Gastrocnemius medialis (tissue), 4 donors: ENCODE data around the gene LY9. TPM values are rescaled to one million over a fixed set of nuclear protein-coding genes. Genes with fewer than 3 reads are reported as not detected.

Source experiments
- ATAC-seq, 2 donors: fragments of 150-250 bp; one replicate each; pipeline ENCODE4 v1.9.1; 2016
- DNase-seq, 2 donors: peaks; one replicate each; pipeline ENCODE4 v3.0.0-alpha.2; 2019
- H3K27ac ChIP-seq, 4 donors: fragments of 200-600 bp; sonication (generic); 1 replicate in 1 of 4; 2 replicates in 3 of 4; pipeline ENCODE4 v1.5.1; 2016 to 2018; ENCODE audit warnings: mild to moderate bottlenecking in 2 of 4, moderate library complexity in 1 of 4
- H3K27me3 ChIP-seq, 3 donors: fragments of 200-600 bp; sonication (generic) in 2 of 3; 1 replicate in 1 of 3; 2 replicates in 2 of 3; pipeline versions ENCODE4 v1.5.1 to v1.6.0; 2016 to 2019; ENCODE audit warnings: mild to moderate bottlenecking in 1 of 3, moderate library complexity in 1 of 3
- H3K36me3 ChIP-seq, 2 donors: fragments of 200-600 bp; sonication (generic) in 1 of 2; one replicate each; pipeline ENCODE4 v1.5.1; 2017 to 2018
- H3K4me1 ChIP-seq, 2 donors: fragments of 200-600 bp; sonication (generic) in 1 of 2; one replicate each; pipeline ENCODE4 v1.5.1; 2016 to 2017; ENCODE audit warnings: mild to moderate bottlenecking in 2 of 2
- H3K4me3 ChIP-seq, 4 donors: fragments of 200-600 bp; sonication (generic) in 3 of 4; 1 replicate in 1 of 4; 2 replicates in 3 of 4; pipeline ENCODE4 v1.5.1; 2016 to 2019; ENCODE audit warnings: mild to moderate bottlenecking in 2 of 4
- H3K9me3 ChIP-seq, 3 donors: fragments of 200-600 bp; sonication (generic) in 2 of 3; 1 replicate in 1 of 3; 2 replicates in 2 of 3; pipeline ENCODE4 v1.5.1; 2016 to 2019
- POLR2A ChIP-seq, 2 donors: fragments of 450-650 bp; IDR thresholded peaks; one replicate each; pipeline ENCODE4 v1.6.1; 2017; ENCODE audit warnings: antibody characterized with exemption in 2 of 2, mild to moderate bottlenecking in 2 of 2, moderate library complexity in 2 of 2
- in situ Hi-C, 4 donors: fragments of 200-750 bp; cut with MboI; loops; one replicate each; pipeline versions ENCODE4 v1.15.0 to v1.8.0; 2017; ENCODE audit warnings: low sequenced_read_pairs in 4 of 4
- intact Hi-C: fragments of 100-400 bp; cut with DNase I; formaldehyde crosslinking; loops from one replicate; pipeline ENCODE4 v1.15.1; 2023; ENCODE audit warnings: low total_unique reads
- total RNA-seq, 4 donors: library from RNA; depleted of rRNA; stranded (reverse); fragments of >200 nt; gene quantifications; one replicate each; pipeline versions ENCODE4 v1.1.0 to v1.2.3, GENCODE V29; 2016
- TF ChIP-seq, protein P1 (sequence below), 5 experiments: fragments of 450-650 bp in 3 of 5; fragments of 200-600 bp in 2 of 5; sonication (generic) in 2 of 5; IDR thresholded peaks in 4 of 5; conservative IDR thresholded peaks in 1 of 5; 1 replicate in 4 of 5; 2 replicates in 1 of 5; pipeline ENCODE4 v1.5.1; 2016 to 2019; ENCODE audit warnings: antibody characterized with exemption in 5 of 5, mild to moderate bottlenecking in 3 of 5, moderate library complexity in 3 of 5

The LY9 gene
- total RNA-seq, 4 donors from 2014 or later: not detected

DNA sequence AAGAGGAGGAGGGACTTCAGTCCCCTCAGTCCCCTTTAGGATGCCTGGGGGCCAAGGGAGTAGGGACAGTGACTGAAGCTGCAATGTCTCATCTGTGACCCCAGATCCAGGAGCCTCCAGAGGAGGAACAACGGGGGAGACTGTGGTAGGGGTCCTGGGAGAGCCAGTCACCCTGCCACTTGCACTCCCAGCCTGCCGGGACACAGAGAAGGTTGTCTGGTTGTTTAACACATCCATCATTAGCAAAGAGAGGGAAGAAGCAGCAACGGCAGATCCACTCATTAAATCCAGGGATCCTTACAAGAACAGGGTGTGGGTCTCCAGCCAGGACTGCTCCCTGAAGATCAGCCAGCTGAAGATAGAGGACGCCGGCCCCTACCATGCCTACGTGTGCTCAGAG lies 18.3 kb downstream of the LY9 start:
- H3K4me1 ChIP-seq: no peaks in the 10 kb centered on the region
- H3K9me3 ChIP-seq: no peaks in the 10 kb centered on the region
- no peak overlapping the region for H3K27ac ChIP-seq
- no peak for ATAC-seq
- no peaks in the 10 kb centered on the region for H3K27me3 ChIP-seq
- H3K36me3 ChIP-seq: no peaks in the 10 kb centered on the region
- in situ Hi-C loops (no loop called here), intact Hi-C loops (no loop called here)
- no peak for DNase-seq
- TF ChIP-seq, protein P1, sequence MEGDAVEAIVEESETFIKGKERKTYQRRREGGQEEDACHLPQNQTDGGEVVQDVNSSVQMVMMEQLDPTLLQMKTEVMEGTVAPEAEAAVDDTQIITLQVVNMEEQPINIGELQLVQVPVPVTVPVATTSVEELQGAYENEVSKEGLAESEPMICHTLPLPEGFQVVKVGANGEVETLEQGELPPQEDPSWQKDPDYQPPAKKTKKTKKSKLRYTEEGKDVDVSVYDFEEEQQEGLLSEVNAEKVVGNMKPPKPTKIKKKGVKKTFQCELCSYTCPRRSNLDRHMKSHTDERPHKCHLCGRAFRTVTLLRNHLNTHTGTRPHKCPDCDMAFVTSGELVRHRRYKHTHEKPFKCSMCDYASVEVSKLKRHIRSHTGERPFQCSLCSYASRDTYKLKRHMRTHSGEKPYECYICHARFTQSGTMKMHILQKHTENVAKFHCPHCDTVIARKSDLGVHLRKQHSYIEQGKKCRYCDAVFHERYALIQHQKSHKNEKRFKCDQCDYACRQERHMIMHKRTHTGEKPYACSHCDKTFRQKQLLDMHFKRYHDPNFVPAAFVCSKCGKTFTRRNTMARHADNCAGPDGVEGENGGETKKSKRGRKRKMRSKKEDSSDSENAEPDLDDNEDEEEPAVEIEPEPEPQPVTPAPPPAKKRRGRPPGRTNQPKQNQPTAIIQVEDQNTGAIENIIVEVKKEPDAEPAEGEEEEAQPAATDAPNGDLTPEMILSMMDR (IDR thresholded peaks at IDR 0.05 in 4 of 5, conservative IDR thresholded peaks at IDR 0.05 in 1 of 5): no peak
- no peak for TF ChIP-seq POLR2A (IDR thresholded peaks at IDR 0.05)
- no peak overlapping the region for H3K4me3 ChIP-seq

GRCh38 chr1:160814856-160815255 lies 18.9 kb downstream of the LY9 start:
- DNase-seq: no peak
- in situ Hi-C loops: no loop called here
- Histone ChIP-seq H3K4me3 (no peak overlapping the region), H3K27ac (no peak overlapping the region), H3K27me3 (no peaks in the 10 kb centered on the region), H3K36me3 (no peaks in the 10 kb centered on the region), H3K9me3 (no peaks in the 10 kb centered on the region), H3K4me1 (no peaks in the 10 kb centered on the region)
- TF ChIP-seq, protein P1 (IDR thresholded peaks at IDR 0.05 in 4 of 5, conservative IDR thresholded peaks at IDR 0.05 in 1 of 5): no peak
- TF ChIP-seq POLR2A (IDR thresholded peaks at IDR 0.05): no peak
- no peak for ATAC-seq
- intact Hi-C loops: no loop called here

GRCh38 chr1:160818207-160818937 lies 22.4 kb downstream of the LY9 start:
- H3K4me3 ChIP-seq: no peak overlapping the region
- H3K27ac ChIP-seq: no peak overlapping the region
- intact Hi-C loops (no loop called here), in situ Hi-C loops (no loop called here)
- ATAC-seq (no peak), DNase-seq (no peak)
- H3K4me1 ChIP-seq: no peaks in the 10 kb centered on the region
- no peaks in the 10 kb centered on the region for H3K9me3 ChIP-seq
- TF ChIP-seq, protein P1 (IDR thresholded peaks at IDR 0.05 in 4 of 5, conservative IDR thresholded peaks at IDR 0.05 in 1 of 5): no peak
- no peaks in the 10 kb centered on the region for H3K27me3 ChIP-seq
- no peaks in the 10 kb centered on the region for H3K36me3 ChIP-seq

GRCh38 chr1:160819186-160819585 lies 23.2 kb downstream of the LY9 start:
- H3K4me3 ChIP-seq: no peak overlapping the region
- H3K36me3 ChIP-seq: no peaks in the 10 kb centered on the region
- no peak for TF ChIP-seq POLR2A (IDR thresholded peaks at IDR 0.05)
- TF ChIP-seq, protein P1 (IDR thresholded peaks at IDR 0.05 in 4 of 5, conservative IDR thresholded peaks at IDR 0.05 in 1 of 5): no peak
- H3K27ac ChIP-seq: no peak overlapping the region
- ATAC-seq: no peak
- H3K27me3 ChIP-seq: no peaks in the 10 kb centered on the region
- no peaks in the 10 kb centered on the region for H3K4me1 ChIP-seq
- H3K9me3 ChIP-seq: no peaks in the 10 kb centered on the region
- intact Hi-C loops (no loop called here), in situ Hi-C loops (no loop called here)
- DNase-seq: no peak

DNA sequence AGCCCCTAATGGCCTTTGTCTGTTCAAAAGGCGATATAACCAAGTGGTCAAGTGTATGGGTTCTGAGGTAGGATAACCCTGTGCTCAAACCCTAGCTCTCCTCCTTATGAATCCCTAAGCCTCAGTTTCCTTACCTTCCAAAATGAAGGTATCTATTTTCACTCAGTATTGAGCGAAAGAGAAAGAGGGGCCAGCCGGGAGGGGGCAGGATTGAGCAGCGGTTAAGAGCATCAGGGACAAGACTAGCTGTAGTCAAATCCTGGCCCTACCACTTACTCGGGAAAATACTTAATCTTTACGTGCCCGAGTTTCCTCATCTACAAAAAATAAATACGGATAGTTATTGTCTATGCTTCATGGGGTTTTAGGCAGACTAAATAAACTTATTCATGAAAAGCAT lies 25.7 kb downstream of the LY9 start:
- Histone ChIP-seq H3K4me1 (no peaks in the 10 kb centered on the region), H3K9me3 (no peaks in the 10 kb centered on the region), H3K27me3 (no peaks in the 10 kb centered on the region), H3K27ac (no peak overlapping the region), H3K4me3 (no peak overlapping the region), H3K36me3 (no peaks in the 10 kb centered on the region)
- TF ChIP-seq POLR2A (IDR thresholded peaks at IDR 0.05): no peak
- TF ChIP-seq, protein P1 (IDR thresholded peaks at IDR 0.05 in 4 of 5, conservative IDR thresholded peaks at IDR 0.05 in 1 of 5): no peak
- intact Hi-C loops: no loop called here
- no peak for DNase-seq
- no peak for ATAC-seq
- in situ Hi-C loops: no loop called here
